Tibial nerve (tissue), 4 donors: Measurements from ENCODE around the gene AASDH.

Experiments
- EP300 ChIP-seq, 2 donors: sonication (generic); formaldehyde crosslinking; IDR thresholded peaks; one replicate each; pipeline ENCODE4 v1.6.1; 2017; ENCODE audit warnings: antibody characterized with exemption in 2 of 2, mild to moderate bottlenecking in 1 of 2
- POLR2A ChIP-seq, 2 donors: fragments of 450-650 bp; IDR thresholded peaks; one replicate each; pipeline ENCODE4 v1.6.1; 2017; ENCODE audit warnings: antibody characterized with exemption in 2 of 2, mild to moderate bottlenecking in 2 of 2, moderate library complexity in 2 of 2
- TF ChIP-seq, protein P1 (sequence below), 5 experiments: fragments of 200-600 bp in 3 of 5; fragments of 450-650 bp in 2 of 5; sonication (generic) in 3 of 5; IDR thresholded peaks; one replicate each; pipeline ENCODE4 v1.5.1; 2016 to 2019; ENCODE audit warnings: antibody characterized with exemption in 5 of 5, mild to moderate bottlenecking in 3 of 5, moderate library complexity in 2 of 5

DNA sequence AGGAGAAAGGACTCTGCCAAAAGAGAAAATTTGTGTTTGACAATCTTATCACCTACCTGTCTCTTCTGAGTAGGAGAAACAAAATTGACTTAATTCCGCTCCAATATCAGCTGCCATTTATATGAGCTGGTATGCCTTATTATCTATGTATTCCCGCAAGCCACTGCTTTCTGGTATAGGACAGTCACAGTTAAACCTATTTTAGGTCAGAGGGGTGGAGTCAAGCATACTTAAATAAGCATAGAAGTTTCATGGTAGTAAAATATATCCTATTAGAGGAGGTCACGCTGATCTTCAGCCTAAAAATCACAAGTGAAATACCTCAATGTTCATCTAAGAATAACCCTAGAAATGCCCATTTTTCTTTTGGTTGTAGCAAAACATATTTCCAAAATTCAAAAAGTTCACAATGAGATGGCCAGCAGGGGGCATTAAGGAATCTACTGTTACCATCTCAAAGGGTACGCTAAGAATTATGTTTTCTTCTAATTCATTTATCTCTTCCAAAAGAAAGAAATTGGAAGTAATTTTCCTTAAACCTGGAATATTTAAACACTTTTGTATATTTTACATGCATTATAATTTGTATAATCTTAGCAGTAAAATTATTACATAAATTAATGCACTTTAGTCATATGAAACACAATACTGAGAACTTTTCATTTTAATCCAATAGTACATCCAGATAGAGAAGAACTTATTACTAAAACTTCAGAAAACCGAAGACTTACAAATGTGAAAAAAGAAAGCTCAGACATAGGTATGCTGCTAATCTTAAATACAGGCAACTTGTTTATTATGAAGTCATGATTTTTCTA lies 37.6 kb upstream of the AASDH start:
- TF ChIP-seq EP300 (IDR thresholded peaks at IDR 0.05) (no peak), POLR2A (IDR thresholded peaks at IDR 0.05) (no peak)
- TF ChIP-seq, protein P1, sequence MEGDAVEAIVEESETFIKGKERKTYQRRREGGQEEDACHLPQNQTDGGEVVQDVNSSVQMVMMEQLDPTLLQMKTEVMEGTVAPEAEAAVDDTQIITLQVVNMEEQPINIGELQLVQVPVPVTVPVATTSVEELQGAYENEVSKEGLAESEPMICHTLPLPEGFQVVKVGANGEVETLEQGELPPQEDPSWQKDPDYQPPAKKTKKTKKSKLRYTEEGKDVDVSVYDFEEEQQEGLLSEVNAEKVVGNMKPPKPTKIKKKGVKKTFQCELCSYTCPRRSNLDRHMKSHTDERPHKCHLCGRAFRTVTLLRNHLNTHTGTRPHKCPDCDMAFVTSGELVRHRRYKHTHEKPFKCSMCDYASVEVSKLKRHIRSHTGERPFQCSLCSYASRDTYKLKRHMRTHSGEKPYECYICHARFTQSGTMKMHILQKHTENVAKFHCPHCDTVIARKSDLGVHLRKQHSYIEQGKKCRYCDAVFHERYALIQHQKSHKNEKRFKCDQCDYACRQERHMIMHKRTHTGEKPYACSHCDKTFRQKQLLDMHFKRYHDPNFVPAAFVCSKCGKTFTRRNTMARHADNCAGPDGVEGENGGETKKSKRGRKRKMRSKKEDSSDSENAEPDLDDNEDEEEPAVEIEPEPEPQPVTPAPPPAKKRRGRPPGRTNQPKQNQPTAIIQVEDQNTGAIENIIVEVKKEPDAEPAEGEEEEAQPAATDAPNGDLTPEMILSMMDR (IDR thresholded peaks at IDR 0.05): peak; percentile 38 to 68 (median 49)
